NCI-H526 (cell line): ENCODE results near the gene TGIF1.
"Not testable (repeated sequence)": the region's sequence is repeated elsewhere in the genome, so short reads cannot be mapped to it uniquely, and the experiment has no call there.

Experiments used
- DNase-seq, 2 experiments: peaks; one replicate each; lab custom pipeline; 2025; lab: John Stamatoyannopoulos, UW

Gene TGIF1

DNA sequence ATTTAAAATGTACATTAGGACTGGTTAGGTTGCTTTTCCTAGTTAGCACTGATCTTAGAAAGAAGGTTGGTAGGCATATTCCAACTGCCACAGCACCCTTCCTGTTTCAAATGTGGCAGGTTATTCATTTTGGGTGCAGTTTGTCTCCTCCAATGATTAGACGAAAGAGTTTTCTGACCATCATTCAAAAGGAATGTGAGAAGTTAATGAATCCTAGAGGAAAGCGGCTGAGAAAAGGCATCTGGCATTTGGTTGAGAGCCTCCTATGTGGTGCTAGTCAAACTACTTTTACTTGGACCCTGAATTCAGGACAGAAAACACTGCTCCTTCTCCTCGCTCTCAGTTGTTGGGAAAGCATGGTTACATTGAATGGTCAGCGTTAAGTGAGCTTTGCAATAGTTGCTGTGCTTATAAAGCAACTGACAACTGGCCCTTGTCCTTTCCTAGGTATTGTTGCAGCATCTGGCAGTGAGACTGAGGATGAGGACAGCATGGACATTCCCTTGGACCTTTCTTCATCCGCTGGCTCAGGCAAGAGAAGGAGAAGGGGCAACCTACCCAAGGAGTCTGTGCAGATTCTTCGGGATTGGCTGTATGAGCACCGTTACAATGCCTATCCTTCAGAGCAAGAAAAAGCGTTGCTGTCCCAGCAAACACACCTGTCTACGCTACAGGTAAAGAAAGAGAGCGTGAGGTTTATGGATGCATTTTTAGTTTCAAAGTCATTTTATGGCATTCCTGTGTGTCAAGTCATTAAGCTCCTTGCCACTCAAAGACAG is 6.1 kb downstream of the TGIF1 start:
- DNase-seq = no peak

DNA sequence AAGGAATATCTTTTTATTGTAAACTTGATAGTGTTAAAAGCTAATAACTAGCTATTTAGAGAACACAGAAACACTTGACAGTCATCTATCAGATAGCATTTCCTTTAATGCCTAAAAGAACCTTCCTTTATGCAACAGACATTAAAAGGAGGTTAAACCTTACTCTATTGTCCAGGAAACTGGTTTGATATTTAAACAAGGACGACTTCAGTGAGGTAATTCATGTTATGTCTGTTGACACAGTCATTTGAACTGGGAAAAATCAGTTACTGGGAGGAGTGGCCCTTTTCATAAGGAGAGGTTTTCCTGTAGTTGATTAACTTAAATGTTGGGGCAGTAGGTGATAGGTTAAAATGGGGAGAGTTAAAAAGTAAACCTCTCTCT is 6.7 kb downstream of the TGIF1 start:
- DNase-seq = peak in 1 of 2 experiments; percentile 30

DNA sequence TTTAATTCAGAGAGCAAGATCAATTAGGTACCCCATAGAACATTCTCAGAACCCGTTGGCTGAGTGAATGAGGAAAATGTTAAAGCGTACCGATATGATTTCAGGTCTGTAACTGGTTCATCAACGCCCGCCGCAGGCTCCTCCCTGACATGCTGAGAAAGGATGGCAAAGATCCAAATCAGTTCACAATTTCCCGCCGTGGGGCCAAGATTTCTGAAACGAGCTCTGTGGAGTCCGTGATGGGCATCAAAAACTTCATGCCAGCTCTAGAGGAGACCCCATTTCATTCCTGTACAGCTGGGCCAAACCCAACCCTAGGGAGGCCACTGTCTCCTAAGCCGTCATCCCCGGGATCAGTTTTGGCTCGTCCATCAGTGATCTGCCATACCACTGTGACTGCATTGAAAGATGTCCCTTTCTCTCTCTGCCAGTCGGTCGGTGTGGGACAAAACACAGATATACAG is 7.3 kb downstream of the TGIF1 start:
- DNase-seq = no peak

DNA sequence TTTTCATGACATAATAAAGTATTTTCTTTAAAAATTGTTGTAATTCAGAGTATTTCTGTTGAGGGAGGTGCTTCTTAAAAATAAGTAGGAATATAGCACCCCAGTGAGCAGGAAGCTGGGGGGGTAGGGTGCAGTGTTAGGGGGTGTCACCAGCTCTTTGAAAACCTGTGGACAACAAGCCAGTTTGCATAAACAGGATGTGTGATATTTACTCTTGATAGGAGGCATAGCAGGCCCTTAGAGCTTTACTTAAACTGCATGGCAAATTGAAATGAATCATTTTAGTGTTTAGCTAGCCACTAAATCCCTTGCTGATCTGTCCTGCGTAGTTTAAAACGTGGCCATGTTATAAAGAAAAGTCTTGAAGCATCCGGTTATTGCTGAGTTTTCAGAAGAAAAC is 8.4 kb downstream of the TGIF1 start:
- no peak for DNase-seq

DNA sequence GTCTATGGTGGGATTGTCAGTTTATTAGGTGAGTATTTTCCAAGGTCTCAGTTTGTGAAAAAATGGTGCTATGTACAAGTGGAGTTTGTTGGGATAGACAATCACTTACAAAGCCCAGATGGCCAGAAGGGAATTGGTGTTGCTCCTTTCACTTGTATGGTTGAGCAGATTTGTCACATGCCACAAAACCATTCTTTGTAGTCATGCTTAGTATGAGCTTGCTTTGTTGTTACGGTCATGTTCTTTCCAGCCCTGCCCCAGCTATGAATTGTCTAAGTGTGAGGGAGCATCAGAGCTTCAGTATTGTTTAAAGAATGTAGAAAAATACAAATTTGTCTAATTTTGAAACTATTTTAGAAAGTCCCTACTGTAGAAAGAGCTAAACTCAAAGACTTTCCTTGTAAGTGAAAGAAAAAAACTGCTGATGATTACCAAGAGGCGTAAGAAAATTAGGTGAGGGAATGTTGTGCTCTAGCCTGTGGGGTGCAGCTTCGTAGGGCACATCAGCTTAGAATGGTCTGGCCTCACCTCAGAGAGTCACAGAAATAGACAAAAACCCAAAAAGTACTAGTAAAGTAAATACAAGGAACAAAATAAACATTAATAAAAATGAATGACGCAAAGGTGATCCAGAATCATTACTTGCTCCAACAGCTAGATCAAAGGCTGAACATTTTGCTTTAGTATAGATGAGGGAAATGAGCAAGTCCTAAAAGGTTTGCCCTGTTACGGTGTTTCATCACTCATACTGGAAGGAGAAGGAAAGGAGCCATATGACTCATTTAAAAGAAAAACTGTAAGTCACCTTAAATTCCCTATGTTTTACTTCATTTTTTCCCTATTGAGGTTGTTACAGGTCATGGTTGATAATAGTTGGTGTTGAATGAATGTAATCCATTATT is 9.2 kb downstream of the TGIF1 start:
- DNase-seq = no peak

DNA sequence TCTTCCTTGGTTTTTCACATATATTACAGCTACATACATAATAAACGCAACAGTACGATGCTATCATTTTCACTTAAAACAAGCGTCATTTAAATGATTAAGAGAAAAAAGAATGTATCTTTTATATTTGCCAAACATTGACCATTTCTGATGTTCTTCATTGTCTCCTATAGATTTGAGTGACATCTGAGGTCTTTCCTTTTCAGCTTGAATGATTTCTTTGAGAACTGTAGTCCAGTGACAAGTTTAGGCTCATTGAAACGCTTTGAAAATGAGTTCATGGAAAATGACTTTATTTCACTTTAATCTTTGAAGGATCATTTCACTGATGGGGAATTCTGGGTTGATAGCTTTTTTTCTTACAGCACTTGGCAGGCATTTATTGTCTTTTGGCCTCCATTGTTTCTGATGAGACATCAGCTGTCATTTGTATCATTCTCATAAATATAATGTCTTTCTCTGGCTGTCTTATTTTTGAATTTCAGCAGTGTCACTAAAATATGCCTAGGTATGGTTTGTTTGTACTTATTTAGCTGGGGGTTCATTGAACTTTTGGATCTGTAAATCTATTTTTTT is 10.9 kb downstream of the TGIF1 start:
- DNase-seq = no peak

DNA sequence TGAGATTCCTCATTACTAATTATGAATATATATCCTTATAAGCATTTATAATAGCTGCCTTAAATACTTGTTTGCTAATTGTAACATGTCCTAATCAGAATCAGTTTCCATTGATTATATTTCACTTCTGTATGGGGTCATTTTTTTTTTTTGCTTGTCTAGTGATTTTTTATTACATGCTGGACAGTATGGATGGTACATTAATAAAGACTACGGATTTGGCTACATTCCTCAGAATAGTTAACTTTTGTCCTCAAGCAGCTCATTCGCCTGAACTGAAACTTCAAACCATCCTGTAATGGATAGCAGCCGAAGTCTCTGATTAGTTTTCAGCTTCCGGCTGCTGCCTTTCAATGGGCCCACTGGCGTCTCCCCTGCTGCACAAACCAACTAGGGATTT is 11.7 kb downstream of the TGIF1 start:
- no peak for DNase-seq

DNA sequence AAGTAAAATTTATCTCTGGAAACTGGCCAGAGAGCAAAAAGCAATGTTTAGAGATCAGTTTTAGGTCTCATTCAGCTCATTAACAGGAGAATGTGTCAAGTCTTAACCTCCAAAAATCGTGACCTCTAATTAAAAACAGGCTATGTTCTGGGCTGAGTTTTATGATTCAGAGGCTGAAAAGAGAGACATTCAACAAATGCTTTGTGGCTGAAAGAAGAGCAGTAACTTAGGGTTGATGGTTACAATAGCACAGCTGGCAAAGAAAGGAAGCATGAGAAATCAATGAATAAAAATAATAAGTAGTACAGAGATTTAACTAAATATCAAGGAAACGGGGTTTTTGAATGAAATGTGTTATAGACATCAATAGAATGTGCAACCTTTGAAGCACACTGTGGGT is 13.1 kb downstream of the TGIF1 start:
- DNase-seq = no peak

DNA sequence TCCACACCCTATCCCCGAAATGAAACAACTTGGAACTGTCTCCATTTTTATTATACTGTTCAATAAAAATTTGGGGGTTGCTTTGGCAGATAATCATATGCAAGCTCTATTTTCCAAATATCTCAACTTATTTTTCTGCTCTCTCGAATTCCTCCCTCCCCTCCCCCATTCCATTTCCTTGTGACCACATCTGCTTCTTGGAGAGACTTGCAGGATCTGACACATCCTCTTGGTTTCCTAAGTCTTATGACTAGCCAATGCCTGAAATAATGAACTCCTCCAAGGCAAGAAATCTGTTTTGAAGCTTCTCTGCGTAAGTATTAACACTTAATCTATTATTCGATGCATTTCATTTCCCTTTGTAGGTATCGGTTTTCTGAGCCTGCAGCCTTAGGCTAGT is 16.1 kb downstream of the TGIF1 start:
- DNase-seq = no peak

DNA sequence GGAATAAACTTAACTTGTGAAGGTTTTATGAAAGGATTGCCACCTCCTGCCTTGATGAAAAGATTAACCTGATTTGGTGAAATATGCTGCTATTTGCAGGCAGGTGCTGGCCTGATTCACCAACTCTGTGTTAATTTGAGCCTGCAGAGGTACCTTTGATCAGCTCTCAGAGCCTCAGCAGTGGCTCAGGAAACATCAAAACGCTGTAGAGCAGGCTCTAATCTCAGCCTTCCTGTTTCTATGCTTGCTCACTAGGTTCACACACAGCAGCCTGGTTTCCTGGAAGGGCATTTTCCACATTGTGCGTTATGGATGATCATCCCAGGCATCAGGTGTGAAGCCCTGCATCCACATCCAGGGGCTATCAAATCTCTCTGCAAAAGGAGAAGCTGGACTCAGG is 16.9 kb downstream of the TGIF1 start:
- DNase-seq = no peak

DNA sequence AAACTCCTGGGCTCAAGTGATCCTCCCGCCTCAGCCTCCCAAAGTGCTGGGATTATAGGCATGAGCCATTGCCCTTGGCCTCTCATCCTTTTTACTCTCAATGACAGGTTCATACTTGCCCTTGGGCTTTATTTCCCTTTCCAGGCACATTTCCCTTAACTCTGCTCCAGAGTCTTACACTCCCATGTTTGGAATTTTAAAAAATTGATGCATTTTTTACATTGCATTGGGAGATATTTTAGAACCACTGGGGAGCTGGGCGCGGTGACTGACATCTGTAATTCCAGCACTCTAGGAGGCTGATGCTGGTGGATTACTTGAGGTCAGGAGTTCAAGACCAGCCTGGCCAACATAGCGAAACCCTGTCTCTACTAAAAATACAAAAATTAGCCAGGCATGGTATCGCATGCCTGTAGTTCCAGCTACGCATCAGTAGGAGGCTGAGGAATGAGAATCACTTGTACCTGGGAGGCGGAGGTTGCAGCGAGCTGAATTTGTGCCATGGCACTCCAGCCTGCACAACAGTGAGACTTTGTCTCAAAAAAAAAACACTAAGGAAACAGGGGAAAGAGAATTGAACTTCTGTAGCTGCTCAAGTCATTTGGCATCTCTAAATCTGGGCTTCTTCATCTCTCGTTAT is 18.2 kb downstream of the TGIF1 start:
- no peak for DNase-seq

DNA sequence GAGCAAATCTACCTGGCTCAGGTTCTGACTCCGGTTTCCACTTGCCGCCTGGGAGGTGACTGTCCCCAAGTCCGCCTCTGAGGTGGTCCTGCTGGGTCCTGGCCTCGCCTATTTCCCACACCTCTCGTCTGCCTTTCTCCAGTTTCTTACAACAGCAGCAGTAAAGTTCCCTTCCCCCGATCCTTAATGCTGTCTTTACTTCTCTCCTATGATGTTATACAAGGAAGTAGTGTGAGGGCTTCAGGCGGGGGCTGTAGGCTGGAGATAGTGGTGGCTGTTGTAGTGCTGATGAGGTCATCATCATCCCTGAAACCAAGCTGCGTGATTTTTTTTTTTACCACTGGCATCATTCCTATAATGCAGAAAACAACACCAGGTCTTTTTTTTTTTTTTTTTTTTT is 18.9 kb downstream of the TGIF1 start:
- no peak for DNase-seq

DNA sequence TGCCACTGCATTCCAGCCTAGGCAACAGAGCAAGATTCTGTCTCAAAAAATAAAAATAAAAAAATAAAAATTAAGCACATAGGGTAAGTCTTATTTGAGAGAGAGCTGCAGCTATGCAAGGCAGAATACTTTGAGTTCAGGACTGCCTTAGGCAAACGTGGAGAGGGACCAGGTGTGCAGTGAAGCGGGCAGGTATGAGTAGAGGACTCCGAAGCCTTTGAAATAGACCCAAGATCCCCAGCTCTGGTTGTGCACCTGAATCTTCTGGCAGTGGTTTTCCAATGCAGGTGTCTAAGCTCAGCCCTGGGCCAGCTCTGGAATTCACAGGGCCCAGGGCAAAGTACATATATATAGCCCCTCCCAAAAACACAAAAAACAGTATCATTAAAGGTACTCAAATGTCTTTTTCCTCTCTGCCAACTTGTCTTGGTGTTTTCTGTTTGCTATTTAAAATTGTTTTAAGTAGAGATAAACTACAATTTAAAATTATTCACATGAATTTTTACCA is 21.2 kb downstream of the TGIF1 start:
- no peak for DNase-seq

DNA sequence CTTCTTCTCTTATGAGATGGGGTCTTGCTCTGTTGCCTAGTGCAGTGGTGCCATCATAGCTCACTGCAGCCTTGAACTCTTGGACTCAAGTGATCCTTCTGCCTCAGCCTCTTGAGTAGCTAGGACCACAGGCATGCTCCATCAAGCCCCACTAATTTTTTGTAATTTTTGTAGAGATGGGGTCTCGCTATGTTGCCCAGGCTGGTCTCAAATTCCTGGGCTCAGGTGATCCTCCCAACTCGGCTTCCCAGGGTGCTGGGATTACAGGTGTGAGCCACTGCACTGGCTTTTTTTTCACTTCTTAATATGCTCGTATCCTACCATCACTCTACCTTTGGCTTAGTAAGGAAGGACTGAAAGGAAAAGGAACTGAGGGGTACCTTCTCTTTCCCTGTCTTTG is 22.1 kb downstream of the TGIF1 start:
- not testable (repeated sequence) for DNase-seq

DNA sequence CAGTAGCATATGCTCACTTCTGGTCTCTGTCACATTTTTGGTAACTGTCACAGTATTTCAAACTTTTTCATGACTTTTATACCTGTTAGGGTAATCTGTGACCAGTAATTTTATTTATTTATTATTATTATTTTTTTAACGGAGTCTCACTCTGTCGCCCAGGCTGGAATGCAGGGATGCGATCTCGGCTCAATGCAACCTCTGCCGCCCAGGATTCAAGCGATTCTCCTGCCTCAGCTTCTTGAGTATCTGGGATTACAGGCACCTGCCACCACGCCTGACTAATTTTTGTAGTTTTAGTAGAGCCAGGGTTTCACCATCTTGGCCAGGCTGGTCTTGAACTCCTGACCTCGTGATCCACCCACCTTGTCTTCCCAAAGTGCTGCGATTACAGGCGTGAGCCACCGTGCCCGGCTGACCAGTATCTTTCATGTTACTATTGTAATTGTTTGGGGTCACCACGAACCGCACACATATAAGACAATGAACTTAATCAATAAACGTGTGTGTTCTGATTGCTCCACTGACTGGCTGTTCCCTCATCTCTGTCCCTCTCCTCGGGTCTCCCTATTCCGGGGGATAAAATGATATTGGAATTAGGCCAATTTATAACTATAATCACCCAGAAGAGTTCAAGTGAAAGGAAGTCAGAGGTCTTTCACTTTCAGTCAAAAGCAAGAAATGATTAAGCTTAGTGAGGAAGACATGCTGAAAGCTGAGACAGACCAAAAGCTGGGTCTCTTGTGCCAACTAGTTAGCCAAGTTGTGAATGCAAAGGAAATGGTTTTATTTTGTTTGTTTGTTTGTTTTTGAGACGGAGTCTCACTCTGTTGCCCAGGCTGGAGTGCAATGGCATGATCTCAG is 22.9 kb downstream of the TGIF1 start:
- DNase-seq = no peak

DNA sequence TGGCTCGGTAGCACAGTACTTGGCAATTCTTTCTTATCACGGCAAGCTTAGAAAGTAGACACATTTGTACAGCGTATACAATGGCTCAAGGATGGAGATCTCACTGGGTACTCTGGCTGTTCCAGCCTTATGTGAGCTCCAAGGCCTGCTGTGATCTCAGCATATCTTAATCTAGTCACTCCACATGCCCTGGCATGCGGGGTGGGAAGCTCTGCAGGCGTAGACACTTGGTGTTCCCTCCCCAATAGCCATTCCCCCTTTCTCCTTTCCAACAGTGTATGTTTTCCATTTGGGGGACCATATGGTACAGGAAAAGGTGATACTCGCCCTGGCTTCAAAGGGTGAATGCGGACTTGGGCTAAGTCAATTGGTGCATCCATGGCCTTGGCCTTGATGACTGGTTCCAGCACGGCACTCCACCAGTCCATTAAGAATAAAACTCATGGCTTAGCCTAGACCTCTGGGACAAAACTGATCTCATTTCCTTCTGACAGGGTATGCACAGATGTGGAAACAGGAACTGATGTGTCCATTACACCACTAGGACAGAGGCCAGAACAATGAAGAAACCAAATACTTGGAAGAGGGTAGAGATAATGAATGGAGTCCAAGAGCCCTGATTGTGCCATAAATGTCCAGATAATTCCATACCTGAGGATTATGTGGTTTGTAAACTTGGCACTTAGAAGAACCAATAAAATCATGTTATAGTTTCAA is 28.4 kb downstream of the TGIF1 start:
- no peak for DNase-seq

DNA sequence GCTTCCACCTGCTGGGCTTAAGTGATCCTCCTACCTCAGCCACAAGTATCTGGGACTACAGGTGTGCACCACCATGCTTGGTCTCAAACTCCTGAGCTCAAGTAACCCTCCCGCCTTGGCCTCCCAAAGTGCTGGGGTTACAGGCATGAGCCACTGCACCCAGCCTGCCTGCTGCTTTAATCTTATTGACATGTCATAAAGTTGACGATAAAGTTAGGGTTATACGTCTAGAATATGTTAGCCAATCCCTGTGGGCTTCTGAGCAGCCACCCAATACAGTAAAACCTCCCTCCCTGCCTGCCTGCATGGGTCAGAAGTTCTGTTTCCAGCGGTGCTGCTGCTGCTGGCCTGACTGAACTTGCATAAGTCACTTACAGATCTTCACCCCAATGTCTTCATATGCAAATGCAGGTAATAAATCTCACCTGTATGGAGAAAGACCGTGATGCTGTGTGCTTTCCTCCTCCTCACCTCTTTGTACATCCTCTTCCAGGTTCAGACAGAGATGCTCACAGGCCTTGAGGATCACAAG is 30.1 kb downstream of the TGIF1 start:
- DNase-seq = no peak

DNA sequence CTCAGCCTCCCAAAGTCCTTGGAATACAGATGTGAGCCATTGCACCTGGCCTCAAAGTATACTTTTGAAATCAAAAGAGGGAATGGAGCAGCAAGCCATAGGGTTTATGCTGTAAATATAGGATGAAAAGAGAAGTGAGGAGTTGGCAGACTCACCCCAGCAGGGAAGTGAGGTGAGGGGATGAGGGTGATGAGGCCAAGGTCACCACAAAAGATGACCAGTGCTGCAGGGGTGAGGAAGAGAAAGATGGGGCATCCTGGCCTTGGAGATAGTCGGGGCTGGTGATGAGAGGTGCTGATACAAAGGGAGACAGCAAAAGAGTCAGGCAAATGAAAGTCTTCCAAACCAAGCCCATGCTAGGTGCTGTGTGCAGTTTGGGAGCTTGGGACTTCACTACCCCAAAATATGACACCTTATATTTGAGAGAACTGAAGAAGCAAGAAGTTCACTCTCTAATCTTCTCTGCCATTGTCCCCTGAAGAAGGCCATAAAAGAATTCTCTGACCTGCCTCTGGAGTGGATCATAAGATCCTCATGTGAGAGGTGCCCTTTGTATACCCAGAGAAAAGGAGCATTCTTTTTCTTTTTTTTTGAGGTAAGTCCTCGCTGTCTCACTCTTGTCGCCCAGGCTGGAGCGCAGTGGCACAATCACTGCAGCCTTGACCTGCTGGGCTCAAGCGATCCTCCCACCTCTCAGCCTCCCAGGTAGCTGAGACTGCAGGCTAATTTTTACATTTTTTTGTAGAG is 31.0 kb downstream of the TGIF1 start:
- DNase-seq = no peak

DNA sequence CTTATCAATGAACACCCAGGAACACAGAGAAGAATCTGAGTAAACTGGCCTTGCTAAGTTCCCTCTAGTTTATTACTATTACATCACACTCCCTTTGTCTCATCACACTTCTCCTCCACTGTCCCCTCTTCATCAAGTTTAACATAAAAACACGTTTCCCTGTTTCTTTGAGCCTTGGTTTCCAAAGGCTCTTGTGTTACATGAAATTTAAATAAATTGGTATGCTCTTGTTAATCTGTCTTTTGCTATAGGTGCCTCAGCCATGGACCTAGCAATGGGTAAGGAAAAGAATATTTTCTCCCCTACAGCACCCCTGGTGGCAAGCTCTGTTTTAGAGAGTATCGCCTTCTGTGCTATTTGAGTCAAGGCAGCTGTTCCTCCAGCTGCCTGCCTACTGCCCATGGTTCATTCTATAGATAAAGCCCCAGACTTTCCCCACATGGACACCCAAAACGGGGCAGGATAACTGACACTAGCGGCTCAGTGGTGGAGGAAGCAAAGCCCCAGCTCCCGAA is 31.8 kb downstream of the TGIF1 start:
- peak; percentile 1 to 46 for DNase-seq
